Measurements from ENCODE around the gene GRPEL1.

GRPEL1 gene

GRCh38 chr4:7043284-7044136 lies 24.4 kb downstream of the GRPEL1 start, which contains the start of gene TADA2B:
TADA2B (plus strand) TSS chr4:7043372; CDS start chr4:7043580, 208 bp downstream.
- no peak for FAIRE-seq

- no peak for FAIRE-seq
Measured at GRCh38 chr4:7042503-7043283, 25.2 kb downstream of the GRPEL1 start.

- no peak for FAIRE-seq
Measured at GRCh38 chr4:7041801-7042502, 25.9 kb downstream of the GRPEL1 start.

GRCh38 chr4:7041246-7041645 lies 26.6 kb downstream of the GRPEL1 start:
- no peak for FAIRE-seq

- no peak for FAIRE-seq
Measured at GRCh38 chr4:7040765-7041164, 27.1 kb downstream of the GRPEL1 start.

- no peak for FAIRE-seq
Measured at GRCh38 chr4:7037425-7037824, 30.4 kb downstream of the GRPEL1 start.

- FAIRE-seq: no peak
Measured at GRCh38 chr4:7034262-7035081, 33.4 kb downstream of the GRPEL1 start.

GRCh38 chr4:7032596-7032995 lies 35.3 kb downstream of the GRPEL1 start:
- no peak for FAIRE-seq

- no peak for FAIRE-seq
Measured at GRCh38 chr4:7031558-7032449, 36.1 kb downstream of the GRPEL1 start.

GRCh38 chr4:7030856-7031255 lies 37.0 kb downstream of the GRPEL1 start:
- no peak for FAIRE-seq

GRCh38 chr4:7029921-7030320 lies 37.9 kb downstream of the GRPEL1 start:
- no peak for FAIRE-seq

GRCh38 chr4:7029212-7029611 lies 38.7 kb downstream of the GRPEL1 start:
- FAIRE-seq: no peak

GRCh38 chr4:7027913-7028312 lies 40.0 kb downstream of the GRPEL1 start:
- FAIRE-seq: no peak

GRCh38 chr4:7027284-7027683 lies 40.6 kb downstream of the GRPEL1 start:
- FAIRE-seq: no peak

- FAIRE-seq: no peak
Measured at GRCh38 chr4:7026107-7026506, 41.8 kb downstream of the GRPEL1 start.

GRCh38 chr4:7025040-7025602 lies 42.7 kb downstream of the GRPEL1 start:
- FAIRE-seq: no peak

- FAIRE-seq: no peak
Measured at GRCh38 chr4:7024336-7024890, 43.5 kb downstream of the GRPEL1 start.

- FAIRE-seq: no peak
Measured at GRCh38 chr4:7023901-7024300, 44.0 kb downstream of the GRPEL1 start.

GRCh38 chr4:7023486-7023885 lies 44.4 kb downstream of the GRPEL1 start:
- FAIRE-seq: no peak

- FAIRE-seq: no peak
Measured at GRCh38 chr4:7021930-7022664, 45.8 kb downstream of the GRPEL1 start.

Data from colon (tissue), 2 donors.